HG02938 (cell line): ENCODE measurements around the gene BHLHE23.

Source experiments
- ATAC-seq: cut with Tn5 transposase; IDR thresholded peaks from one replicate; pipeline ENCODE4 v1.9.1; 2021; ENCODE audit warnings: mild to moderate bottlenecking, moderate library complexity; ENCODE audit not compliant: unreplicated experiment

Gene BHLHE23

GRCh38 chr20:63009988-63010769 is 3.4 kb upstream of the BHLHE23 start:
- ATAC-seq, result peak; percentile 50

GRCh38 chr20:63009045-63009961 is 2.5 kb upstream of the BHLHE23 start:
- ATAC-seq, result peak; percentile 44

GRCh38 chr20:63008541-63009044 is 1.8 kb upstream of the BHLHE23 start:
- no peak for ATAC-seq

- ATAC-seq, result no peak
Measured at GRCh38 chr20:63007646-63008488, 1.1 kb upstream of the BHLHE23 start.

- no peak for ATAC-seq
Measured at GRCh38 chr20:63007360-63007645, 539 bp upstream of the BHLHE23 start.

GRCh38 chr20:63005862-63006539 is 763 bp downstream of the BHLHE23 start:
- no peak for ATAC-seq

GRCh38 chr20:63005365-63005861 is 1.4 kb downstream of the BHLHE23 start:
- no peak for ATAC-seq

GRCh38 chr20:63004607-63005364 is 2.0 kb downstream of the BHLHE23 start:
- no peak for ATAC-seq

- no peak for ATAC-seq
Measured at GRCh38 chr20:63003546-63003945, 3.2 kb downstream of the BHLHE23 start.

- no peak for ATAC-seq
Measured at GRCh38 chr20:63002511-63002910, 4.3 kb downstream of the BHLHE23 start.

GRCh38 chr20:63000958-63001357 is 5.8 kb downstream of the BHLHE23 start:
- no peak for ATAC-seq

GRCh38 chr20:63000036-63000435 is 6.7 kb downstream of the BHLHE23 start:
- ATAC-seq, result no peak

GRCh38 chr20:62999580-62999979 is 7.2 kb downstream of the BHLHE23 start:
- no peak for ATAC-seq

GRCh38 chr20:62998449-62998848 is 8.3 kb downstream of the BHLHE23 start:
- no peak for ATAC-seq

- ATAC-seq, result no peak
Measured at GRCh38 chr20:62997417-62998035, 9.2 kb downstream of the BHLHE23 start.

GRCh38 chr20:62996596-62996982 is 10.2 kb downstream of the BHLHE23 start:
- no peak for ATAC-seq

- no peak for ATAC-seq
Measured at GRCh38 chr20:62995898-62996595, 10.7 kb downstream of the BHLHE23 start.

GRCh38 chr20:62995481-62995880 is 11.3 kb downstream of the BHLHE23 start:
- ATAC-seq, result no peak
